ENCODE measurements around the gene BRD8.

The BRD8 gene

GRCh38 chr5:138109463-138110265 lies 68.8 kb downstream of the BRD8 start:
- DNase-seq (ENCODE audit: low read depth), result peak; percentile 11
- no peak for TF ChIP-seq CTCF (IDR thresholded peaks at IDR 0.05; ENCODE audit: insufficient read depth, low read depth, low read length, missing control alignments)
- H3K4me3 ChIP-seq (ENCODE audit: low read length), result no peak overlapping the region

- no peak for DNase-seq (ENCODE audit: low read depth)
- TF ChIP-seq CTCF (IDR thresholded peaks at IDR 0.05; ENCODE audit: insufficient read depth, low read depth, low read length, missing control alignments), result no peak
- H3K4me3 ChIP-seq (ENCODE audit: low read length), result no peak overlapping the region
These were observed 71.2 kb downstream of the BRD8 start for GRCh38 chr5:138107213-138107612.

- H3K4me3 ChIP-seq (ENCODE audit: low read length), result no peak overlapping the region
- TF ChIP-seq CTCF (IDR thresholded peaks at IDR 0.05; ENCODE audit: insufficient read depth, low read depth, low read length, missing control alignments), result no peak
- DNase-seq (ENCODE audit: low read depth), result no peak
These were observed 72.7 kb downstream of the BRD8 start for GRCh38 chr5:138105709-138106108.

GRCh38 chr5:138103319-138103637 lies 75.2 kb downstream of the BRD8 start:
- no peak for DNase-seq (ENCODE audit: low read depth)

GRCh38 chr5:138102454-138103318 lies 75.7 kb downstream of the BRD8 start:
- no peak for TF ChIP-seq CTCF (IDR thresholded peaks at IDR 0.05; ENCODE audit: insufficient read depth, low read depth, low read length, missing control alignments)
- no peak overlapping the region for H3K4me3 ChIP-seq (ENCODE audit: low read length)
- no peak for DNase-seq (ENCODE audit: low read depth)

More at GRCh38 chr5:138103319-138103637, 75.2 kb downstream of the BRD8 start:
- TF ChIP-seq CTCF (IDR thresholded peaks at IDR 0.05; ENCODE audit: insufficient read depth, low read depth, low read length, missing control alignments), result no peak
- no peak overlapping the region for H3K4me3 ChIP-seq (ENCODE audit: low read length)

GRCh38 chr5:138096997-138097828 lies 81.2 kb downstream of the BRD8 start:
- no peak overlapping the region for H3K4me3 ChIP-seq (ENCODE audit: low read length)
- peak; percentile 4 for DNase-seq (ENCODE audit: low read depth)
- TF ChIP-seq CTCF (IDR thresholded peaks at IDR 0.05; ENCODE audit: insufficient read depth, low read depth, low read length, missing control alignments), result no peak
